GM12864 (cell line): ENCODE data around the gene CSTA.

ENCODE experiments used
- DNase-seq: peaks from one replicate; pipeline ENCODE4 v3.0.0-alpha.2; 2011; ENCODE audit warnings: low read depth
- H3K4me3 ChIP-seq: 2 replicates; pipeline ENCODE4 v1.5.1; 2011; ENCODE audit warnings: mild to moderate bottlenecking, low read depth, low read length, control low read depth
- TF ChIP-seq, protein P1 (sequence below): IDR thresholded peaks from 2 replicates; pipeline ENCODE4 v1.5.1; 2011; ENCODE audit warnings: low read depth, mild to moderate bottlenecking, moderate library complexity, low read length, control low read depth, inconsistent platforms; ENCODE audit errors: missing control alignments

Gene CSTA, protein sequence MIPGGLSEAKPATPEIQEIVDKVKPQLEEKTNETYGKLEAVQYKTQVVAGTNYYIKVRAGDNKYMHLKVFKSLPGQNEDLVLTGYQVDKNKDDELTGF

DNA sequence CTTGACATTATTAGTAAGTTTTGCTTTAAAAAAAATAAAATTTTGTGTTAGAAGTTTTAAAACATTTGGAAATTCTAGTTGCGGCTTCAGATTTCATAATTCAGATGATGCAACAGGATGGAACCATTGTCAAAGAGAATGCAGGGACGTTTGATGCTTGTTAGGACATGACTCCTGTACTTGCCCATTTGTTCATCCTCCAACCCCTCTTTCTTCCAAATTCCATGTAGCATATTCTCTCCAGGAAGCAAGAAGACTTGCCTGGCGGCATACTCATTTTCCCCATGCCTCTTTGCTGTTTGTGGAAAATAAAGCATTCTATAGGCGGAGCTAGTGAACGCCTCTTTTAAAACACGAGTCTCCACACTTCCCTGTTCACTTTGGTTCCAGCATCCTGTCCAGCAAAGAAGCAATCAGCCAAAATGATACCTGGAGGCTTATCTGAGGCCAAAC, at the start of gene CSTA:
Gene CSTA, plus strand, starts transcription at position 378 of the 453 bp plus-strand sequence. Its CDS starts 45 bp downstream, at position 423.
- DNase-seq = no peak
- TF ChIP-seq, protein P1, sequence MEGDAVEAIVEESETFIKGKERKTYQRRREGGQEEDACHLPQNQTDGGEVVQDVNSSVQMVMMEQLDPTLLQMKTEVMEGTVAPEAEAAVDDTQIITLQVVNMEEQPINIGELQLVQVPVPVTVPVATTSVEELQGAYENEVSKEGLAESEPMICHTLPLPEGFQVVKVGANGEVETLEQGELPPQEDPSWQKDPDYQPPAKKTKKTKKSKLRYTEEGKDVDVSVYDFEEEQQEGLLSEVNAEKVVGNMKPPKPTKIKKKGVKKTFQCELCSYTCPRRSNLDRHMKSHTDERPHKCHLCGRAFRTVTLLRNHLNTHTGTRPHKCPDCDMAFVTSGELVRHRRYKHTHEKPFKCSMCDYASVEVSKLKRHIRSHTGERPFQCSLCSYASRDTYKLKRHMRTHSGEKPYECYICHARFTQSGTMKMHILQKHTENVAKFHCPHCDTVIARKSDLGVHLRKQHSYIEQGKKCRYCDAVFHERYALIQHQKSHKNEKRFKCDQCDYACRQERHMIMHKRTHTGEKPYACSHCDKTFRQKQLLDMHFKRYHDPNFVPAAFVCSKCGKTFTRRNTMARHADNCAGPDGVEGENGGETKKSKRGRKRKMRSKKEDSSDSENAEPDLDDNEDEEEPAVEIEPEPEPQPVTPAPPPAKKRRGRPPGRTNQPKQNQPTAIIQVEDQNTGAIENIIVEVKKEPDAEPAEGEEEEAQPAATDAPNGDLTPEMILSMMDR = no peak
- no peak within 1 kb of the TSS for H3K4me3 ChIP-seq

DNA sequence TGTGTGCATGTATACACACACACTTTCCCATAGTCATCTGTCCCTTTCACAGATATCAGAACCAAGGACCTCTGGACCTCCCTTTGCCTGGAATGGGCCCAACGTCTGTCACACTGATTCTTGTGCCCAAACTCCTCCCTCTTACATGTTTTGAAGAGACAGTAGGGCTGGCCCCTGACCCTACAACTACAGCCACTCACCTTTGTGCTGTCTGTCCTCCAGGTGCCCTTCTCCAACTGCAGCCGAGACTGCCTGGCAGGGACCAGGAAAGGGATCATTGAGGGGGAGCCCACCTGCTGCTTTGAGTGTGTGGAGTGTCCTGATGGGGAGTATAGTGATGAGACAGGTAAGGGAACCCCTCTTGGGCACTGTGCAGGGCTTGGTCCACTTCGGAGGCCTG, 43.2 kb upstream of the CSTA start:
- DNase-seq = no peak
- no peak overlapping the region for H3K4me3 ChIP-seq
- TF ChIP-seq, protein P1 = no peak

GRCh38 chr3:122283796-122284445, 41.1 kb upstream of the CSTA start:
- DNase-seq = no peak
- H3K4me3 ChIP-seq = no peak overlapping the region
- TF ChIP-seq, protein P1 = no peak

DNA sequence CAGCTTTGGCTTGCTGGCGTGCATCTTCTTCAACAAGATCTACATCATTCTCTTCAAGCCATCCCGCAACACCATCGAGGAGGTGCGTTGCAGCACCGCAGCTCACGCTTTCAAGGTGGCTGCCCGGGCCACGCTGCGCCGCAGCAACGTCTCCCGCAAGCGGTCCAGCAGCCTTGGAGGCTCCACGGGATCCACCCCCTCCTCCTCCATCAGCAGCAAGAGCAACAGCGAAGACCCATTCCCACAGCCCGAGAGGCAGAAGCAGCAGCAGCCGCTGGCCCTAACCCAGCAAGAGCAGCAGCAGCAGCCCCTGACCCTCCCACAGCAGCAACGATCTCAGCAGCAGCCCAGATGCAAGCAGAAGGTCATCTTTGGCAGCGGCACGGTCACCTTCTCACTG, 40.6 kb upstream of the CSTA start:
- TF ChIP-seq, protein P1 = no peak
- no peak overlapping the region for H3K4me3 ChIP-seq
- no peak for DNase-seq

DNA sequence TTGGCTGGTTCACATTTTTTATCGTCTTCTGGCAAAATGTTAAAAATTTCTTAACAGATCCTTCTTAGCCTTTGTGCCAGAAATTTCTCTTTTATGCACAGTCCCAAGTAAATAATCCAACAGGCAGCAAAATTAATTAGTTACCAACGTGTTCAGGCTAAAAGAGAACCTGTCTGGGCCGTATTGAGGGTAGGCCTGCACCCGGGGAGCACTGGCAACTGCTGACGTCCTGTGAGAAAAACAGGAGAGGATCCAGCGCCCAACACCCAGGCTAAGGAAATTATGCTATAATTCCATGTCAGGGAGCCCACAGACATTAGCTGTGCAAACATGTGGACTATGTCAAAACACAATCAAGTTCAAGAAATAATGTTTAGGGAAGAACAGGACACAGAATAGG, 30.7 kb upstream of the CSTA start:
- H3K4me3 ChIP-seq = no peak overlapping the region
- DNase-seq = no peak
- TF ChIP-seq, protein P1 = no peak

DNA sequence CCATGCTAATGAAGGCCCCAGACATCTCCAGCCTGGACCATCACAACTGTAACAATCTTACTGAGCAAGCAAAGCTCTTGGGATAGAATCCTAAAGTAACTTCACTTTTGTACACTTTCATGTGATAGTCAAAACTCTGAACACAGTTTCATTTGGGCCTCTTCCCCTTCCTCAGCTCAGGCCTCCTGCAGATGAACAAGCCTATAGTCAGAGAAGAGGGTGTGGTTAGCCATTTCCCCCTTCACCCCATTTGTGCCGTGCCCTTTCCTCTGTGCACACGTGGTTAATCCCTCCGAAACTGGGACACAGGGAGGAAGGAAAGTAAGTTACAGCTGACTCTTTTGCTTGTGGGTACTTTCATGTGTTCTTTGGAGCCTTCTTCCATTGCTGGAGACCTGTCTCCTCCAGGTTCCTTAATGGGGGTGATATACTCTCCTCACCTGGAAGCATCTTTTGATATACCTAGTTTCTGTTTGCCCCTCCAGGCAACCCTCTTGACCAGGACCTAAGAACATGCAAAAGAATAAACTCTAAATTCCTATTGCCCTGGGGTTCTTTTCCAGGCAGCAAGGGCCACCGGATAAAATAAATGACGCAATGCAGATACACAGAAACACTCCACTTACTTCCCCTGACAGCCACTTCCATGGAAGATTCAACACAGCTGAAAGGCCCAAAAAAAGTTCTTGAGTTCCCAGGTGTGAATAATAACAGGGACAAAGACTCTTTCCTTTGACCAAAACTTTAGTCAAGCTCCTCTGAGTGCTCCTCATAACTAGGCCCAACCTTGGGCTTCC, 29.6 kb upstream of the CSTA start:
- no peak for DNase-seq
- H3K4me3 ChIP-seq = no peak overlapping the region
- TF ChIP-seq, protein P1 = no peak

DNA sequence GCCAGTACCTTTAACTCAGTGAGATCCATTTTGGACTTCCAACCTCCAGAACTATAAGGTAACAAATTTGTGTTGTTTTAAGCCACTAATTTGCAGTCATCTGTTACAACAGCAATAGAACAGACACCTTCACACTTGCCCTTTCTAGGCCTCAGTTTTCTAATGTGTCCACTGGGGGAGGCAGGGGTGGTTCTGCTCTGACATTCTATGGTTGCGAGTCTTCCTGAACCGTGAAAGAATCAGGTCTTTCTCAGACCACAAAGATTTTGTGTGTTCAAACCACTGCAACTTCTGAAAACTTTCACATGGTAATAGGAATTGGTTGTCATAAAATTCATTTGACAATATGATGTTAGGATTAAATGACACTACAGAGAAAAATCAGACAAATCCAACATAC, 26.8 kb upstream of the CSTA start:
- DNase-seq = peak; percentile 63
- TF ChIP-seq, protein P1 = peak; percentile 48
- no peak overlapping the region for H3K4me3 ChIP-seq
